ENCODE data around the gene MACROD2.

Gene MACROD2

GRCh38 chr20:15767586-15767985 is 1772.3 kb downstream of the MACROD2 start:
- in situ Hi-C loops (cut with MboI; ENCODE audit: low sequenced_read_pairs, unreplicated experiment): no loop called here
- no peak for DNase-seq (ENCODE audit: low spot score)
- no peak for TF ChIP-seq CTCF (IDR thresholded peaks at IDR 0.05; ENCODE audit: borderline replicate concordance, control extremely low read depth, extremely low read depth, insufficient read depth, missing control alignments)

- TF ChIP-seq CTCF (IDR thresholded peaks at IDR 0.05; ENCODE audit: borderline replicate concordance, control extremely low read depth, extremely low read depth, insufficient read depth, missing control alignments): no peak
- in situ Hi-C loops (cut with MboI; ENCODE audit: low sequenced_read_pairs, unreplicated experiment): no loop called here
- DNase-seq (ENCODE audit: low spot score): no peak
Observed at GRCh38 chr20:15767999-15768741, 1772.9 kb downstream of the MACROD2 start.

- DNase-seq (ENCODE audit: low spot score): no peak
- in situ Hi-C loops (cut with MboI; ENCODE audit: low sequenced_read_pairs, unreplicated experiment): no loop called here
- no peak for TF ChIP-seq CTCF (IDR thresholded peaks at IDR 0.05; ENCODE audit: borderline replicate concordance, control extremely low read depth, extremely low read depth, insufficient read depth, missing control alignments)
Observed at GRCh38 chr20:15772826-15773225, 1777.5 kb downstream of the MACROD2 start.

- in situ Hi-C loops (cut with MboI; ENCODE audit: low sequenced_read_pairs, unreplicated experiment): no loop called here
Observed at GRCh38 chr20:15774926-15775325, 1779.6 kb downstream of the MACROD2 start.

GRCh38 chr20:15776770-15777466 is 1781.6 kb downstream of the MACROD2 start:
- TF ChIP-seq CTCF (IDR thresholded peaks at IDR 0.05; ENCODE audit: borderline replicate concordance, control extremely low read depth, extremely low read depth, insufficient read depth, missing control alignments): no peak
- DNase-seq (ENCODE audit: low spot score): no peak
- in situ Hi-C loops (cut with MboI; ENCODE audit: low sequenced_read_pairs, unreplicated experiment): no loop called here

More at GRCh38 chr20:15774926-15775325, 1779.6 kb downstream of the MACROD2 start:
- DNase-seq (ENCODE audit: low spot score): no peak
- no peak for TF ChIP-seq CTCF (IDR thresholded peaks at IDR 0.05; ENCODE audit: borderline replicate concordance, control extremely low read depth, extremely low read depth, insufficient read depth, missing control alignments)

- no peak for TF ChIP-seq CTCF (IDR thresholded peaks at IDR 0.05; ENCODE audit: borderline replicate concordance, control extremely low read depth, extremely low read depth, insufficient read depth, missing control alignments)
- in situ Hi-C loops (cut with MboI; ENCODE audit: low sequenced_read_pairs, unreplicated experiment): no loop called here
- DNase-seq (ENCODE audit: low spot score): no peak
Observed at GRCh38 chr20:15784020-15784419, 1788.7 kb downstream of the MACROD2 start.

Measured in GM13976 (cell line).